ENCODE data around the gene CFAP65.

CFAP65 gene, protein sequence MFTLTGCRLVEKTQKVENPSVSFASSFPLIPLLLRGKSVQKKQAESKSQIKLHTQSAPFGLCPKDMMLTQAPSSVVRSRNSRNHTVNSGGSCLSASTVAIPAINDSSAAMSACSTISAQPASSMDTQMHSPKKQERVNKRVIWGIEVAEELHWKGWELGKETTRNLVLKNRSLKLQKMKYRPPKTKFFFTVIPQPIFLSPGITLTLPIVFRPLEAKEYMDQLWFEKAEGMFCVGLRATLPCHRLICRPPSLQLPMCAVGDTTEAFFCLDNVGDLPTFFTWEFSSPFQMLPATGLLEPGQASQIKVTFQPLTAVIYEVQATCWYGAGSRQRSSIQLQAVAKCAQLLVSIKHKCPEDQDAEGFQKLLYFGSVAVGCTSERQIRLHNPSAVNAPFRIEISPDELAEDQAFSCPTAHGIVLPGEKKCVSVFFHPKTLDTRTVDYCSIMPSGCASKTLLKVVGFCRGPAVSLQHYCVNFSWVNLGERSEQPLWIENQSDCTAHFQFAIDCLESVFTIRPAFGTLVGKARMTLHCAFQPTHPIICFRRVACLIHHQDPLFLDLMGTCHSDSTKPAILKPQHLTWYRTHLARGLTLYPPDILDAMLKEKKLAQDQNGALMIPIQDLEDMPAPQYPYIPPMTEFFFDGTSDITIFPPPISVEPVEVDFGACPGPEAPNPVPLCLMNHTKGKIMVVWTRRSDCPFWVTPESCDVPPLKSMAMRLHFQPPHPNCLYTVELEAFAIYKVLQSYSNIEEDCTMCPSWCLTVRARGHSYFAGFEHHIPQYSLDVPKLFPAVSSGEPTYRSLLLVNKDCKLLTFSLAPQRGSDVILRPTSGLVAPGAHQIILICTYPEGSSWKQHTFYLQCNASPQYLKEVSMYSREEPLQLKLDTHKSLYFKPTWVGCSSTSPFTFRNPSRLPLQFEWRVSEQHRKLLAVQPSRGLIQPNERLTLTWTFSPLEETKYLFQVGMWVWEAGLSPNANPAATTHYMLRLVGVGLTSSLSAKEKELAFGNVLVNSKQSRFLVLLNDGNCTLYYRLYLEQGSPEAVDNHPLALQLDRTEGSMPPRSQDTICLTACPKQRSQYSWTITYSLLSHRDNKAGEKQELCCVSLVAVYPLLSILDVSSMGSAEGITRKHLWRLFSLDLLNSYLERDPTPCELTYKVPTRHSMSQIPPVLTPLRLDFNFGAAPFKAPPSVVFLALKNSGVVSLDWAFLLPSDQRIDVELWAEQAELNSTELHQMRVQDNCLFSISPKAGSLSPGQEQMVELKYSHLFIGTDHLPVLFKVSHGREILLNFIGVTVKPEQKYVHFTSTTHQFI (N-terminal part only)

DNA sequence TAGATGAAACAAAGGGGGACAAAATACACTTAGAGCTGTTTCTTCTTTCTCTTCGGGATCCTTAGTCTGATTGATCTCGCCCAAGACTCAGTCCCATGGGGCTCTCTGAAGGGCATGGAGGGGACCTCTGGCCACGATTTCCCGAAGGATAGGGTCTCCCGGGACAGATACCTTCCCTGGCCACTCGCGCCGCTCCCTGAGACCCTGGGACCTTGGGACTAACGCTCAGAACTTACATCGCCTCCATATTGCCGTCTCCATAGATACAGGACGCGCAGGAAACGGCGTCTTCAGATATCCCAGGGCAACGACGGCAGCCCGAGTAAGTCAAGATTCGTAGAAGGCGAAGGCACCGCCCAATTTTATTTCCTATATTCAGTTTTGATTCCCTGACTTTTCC is at the start of gene CFAP65:
Gene CFAP65 (minus strand): TSS at position 265 of the 400 bp plus-strand sequence. CDS start 2,468 bp downstream, outside the sequence.
- no peak for DNase-seq (ENCODE audit: low spot score)

DNA sequence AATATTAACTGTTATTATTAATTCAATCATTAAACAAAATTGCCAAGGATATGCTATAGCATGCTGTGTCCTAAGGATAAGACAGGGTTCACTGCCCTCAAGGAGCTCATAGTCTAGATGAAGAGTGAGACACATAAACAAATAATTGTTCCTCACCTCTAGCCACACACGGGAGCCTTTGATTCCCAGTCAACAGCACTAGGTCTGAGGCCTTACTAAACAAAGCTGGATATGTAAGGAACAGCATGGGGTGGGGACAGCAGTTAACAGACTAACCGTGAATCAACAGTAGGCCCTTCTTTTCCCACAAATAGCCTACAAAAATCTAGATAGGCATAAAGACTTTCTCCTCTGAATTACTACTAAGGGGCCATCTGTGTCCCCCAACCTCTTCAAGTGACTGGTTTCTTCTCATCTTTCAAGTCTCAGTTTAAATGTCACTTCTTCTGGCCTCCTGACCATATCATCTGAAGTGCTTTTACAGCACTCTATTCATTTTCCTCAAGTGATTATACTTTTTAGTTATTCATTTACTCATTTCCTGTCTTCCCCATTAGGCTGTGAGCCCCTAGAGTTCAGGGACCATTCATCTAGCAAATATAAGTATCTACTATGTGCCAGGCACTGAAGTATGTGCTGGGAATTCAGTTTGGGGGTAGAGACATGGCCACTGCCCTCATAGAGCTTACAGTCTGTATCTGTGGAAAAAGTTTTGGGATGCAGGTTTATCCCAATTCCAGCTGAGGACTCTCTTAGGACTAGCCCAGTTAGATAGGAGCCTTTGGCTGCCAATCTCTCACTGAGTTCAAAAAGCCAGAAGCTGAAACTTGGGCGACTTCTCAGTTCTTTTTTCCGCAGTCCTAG is 49.4 kb upstream of the CFAP65 start:
- no peak for DNase-seq (ENCODE audit: low spot score)

- no peak for DNase-seq (ENCODE audit: low spot score)
These were observed 48.0 kb upstream of the CFAP65 start for GRCh38 chr2:219089330-219089729.

- no peak for DNase-seq (ENCODE audit: low spot score)
These were observed 46.5 kb upstream of the CFAP65 start for GRCh38 chr2:219087848-219088247.

GRCh38 chr2:219087361-219087760 is 46.0 kb upstream of the CFAP65 start:
- no peak for DNase-seq (ENCODE audit: low spot score)

DNA sequence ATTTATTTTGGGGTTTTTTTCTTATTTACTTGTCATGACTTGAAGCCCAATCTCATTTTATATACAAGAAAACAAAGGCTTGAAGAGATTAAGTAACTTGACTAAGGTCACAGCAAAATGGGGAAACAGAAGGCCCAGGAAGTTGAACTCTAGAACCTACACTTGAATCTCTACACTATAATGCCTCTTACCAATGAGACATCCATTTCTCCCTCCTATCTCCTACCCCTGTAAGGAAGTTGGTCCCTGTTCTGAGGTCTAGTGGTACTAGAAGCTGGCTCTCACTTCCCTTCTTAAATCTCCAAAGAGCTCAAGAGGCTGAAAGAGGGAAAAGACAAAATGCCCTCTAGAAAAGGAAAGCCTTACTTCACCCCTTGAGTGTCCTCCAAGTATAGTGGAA is 44.9 kb upstream of the CFAP65 start:
- DNase-seq (ENCODE audit: low spot score): no peak

DNA sequence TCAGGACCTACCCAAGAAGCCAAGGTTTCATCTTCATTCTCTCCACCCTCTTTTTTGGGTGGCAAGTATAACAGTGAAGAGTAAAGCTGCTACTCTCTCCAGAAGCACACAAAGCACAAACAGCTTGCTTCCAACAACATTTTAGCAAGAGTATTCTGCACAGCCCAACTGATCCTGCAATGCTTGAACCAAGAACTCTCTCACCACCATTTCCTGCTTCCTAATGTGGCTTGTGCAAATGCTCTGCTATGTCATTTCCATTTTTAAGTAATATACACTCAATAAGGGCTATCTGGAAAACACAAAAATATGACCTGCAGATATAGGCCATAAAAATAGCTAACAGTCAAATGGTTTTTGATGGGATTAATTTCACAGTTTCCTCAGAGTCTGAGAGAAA is 43.5 kb upstream of the CFAP65 start:
- DNase-seq (ENCODE audit: low spot score): no peak

- DNase-seq (ENCODE audit: low spot score): no peak
These were observed 41.1 kb upstream of the CFAP65 start for GRCh38 chr2:219082332-219082958.

GRCh38 chr2:219081701-219082331 is 40.5 kb upstream of the CFAP65 start:
- DNase-seq (ENCODE audit: low spot score): no peak

DNA sequence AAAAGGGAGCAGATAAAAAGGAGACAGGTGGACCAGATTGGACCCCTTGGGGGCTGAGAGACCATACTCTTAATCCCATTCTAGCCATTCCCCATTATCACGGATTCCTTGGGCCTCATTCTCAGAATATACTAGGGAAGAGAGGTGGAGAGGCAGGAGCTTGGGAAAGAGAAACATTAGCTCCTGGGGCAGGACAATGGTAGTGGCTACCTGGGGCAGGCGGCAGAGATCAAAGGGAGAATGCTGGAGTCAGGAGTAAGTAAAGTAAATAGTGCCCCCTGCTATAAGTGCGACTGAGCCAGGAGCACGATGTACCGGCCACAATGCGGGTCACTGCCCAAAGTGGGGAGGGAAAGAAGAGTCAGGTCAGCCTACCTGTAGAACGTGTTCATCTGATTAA is 39.8 kb upstream of the CFAP65 start:
- no peak for DNase-seq (ENCODE audit: low spot score)

DNA sequence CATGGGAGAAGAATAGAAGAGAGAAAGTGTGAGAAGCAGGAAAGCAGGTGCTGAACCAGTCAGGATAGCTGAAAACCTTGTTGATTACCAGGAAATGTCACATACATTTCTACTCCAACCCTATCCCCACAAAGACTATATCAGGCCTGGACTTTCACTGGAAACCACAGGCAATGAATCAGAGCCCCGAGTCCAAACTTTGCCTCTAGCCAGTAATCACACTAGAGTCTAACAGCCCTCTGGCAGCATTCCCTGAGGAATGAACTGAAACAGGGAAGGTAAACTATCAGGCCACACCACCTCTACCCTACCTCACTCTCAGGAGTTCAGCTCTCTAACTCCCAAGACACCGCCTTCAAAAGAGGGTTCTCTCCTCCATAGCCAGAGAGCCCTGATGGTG is 38.1 kb upstream of the CFAP65 start:
- DNase-seq (ENCODE audit: low spot score): no peak

DNA sequence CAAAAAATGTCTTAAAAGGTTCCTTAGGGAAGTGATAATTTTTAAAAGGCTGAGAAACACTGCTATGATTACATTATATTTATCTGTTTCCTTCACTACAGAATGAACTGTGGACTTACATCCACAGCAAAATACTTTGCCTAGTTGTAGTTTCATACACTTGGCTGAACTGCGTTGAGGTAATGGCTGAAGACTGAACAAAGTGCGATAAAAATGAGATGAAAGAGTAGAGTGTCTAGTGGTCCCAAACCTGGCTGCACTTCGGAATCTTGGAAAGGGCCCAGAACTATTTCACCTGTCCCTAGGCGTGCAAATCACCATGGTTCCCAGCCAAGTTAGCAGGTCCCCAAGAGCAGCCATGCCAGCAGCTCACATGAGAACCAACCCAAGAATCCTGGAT is 37.6 kb upstream of the CFAP65 start:
- no peak for DNase-seq (ENCODE audit: low spot score)

DNA sequence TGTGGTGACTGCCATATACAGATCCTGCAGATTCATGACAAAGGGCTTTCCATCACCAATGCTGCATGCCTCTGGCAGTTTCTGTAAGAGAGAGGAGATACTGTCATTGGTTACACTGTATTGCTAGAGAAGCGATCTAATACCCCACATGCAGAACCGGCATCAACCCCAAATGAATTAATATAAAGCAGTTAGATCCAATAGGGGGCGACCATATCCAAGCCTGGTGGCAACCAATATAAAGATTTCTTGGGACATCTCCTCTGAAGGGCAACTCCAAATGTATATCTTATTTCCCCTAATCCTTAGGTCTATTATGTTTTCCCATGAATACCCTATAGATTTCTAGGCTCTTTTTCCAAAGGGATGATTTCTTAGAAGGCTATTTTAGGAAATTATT is 36.8 kb upstream of the CFAP65 start:
- no peak for DNase-seq (ENCODE audit: low spot score)

GRCh38 chr2:219076253-219076652 is 34.9 kb upstream of the CFAP65 start:
- no peak for DNase-seq (ENCODE audit: low spot score)

GRCh38 chr2:219073413-219074129 is 32.3 kb upstream of the CFAP65 start:
- DNase-seq (ENCODE audit: low spot score): peak; percentile 8

GRCh38 chr2:219072741-219073250 is 31.5 kb upstream of the CFAP65 start:
- DNase-seq (ENCODE audit: low spot score): no peak

DNA sequence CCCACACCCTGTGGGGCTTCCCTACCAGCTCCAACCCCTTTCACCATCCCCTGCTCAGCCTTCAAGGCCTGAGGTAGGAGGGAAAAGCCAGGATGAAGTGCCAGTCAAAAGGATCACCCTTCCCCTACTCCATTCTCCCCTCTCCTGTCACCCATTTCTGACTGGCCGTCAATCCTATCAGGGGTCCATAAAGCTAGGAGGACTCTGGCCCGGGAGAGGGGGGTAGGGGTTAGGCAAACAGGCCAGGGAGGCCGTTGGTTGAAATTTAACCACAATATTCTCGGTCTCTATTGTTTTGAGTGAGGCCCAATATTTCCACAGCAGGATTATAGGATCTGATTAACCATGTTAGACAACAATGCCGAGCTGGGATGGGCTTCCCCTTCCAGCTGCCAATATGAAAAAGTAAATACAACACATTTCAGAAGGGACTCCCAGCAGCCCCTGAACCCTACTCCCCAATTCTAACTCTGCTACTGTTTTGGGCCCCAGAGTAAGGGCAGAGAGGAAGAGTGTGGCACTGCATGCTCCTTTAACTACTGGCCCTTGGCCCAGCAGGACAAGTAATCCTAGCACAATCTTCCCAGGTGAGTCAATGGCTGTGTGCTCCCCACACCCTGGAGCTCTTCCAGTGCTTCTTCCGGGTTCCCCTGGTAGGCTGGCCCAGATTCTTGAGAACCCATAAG is 30.0 kb upstream of the CFAP65 start:
- no peak for DNase-seq (ENCODE audit: low spot score)

- no peak for DNase-seq (ENCODE audit: low spot score)
These were observed 24.2 kb upstream of the CFAP65 start for GRCh38 chr2:219065484-219065883.

DNA sequence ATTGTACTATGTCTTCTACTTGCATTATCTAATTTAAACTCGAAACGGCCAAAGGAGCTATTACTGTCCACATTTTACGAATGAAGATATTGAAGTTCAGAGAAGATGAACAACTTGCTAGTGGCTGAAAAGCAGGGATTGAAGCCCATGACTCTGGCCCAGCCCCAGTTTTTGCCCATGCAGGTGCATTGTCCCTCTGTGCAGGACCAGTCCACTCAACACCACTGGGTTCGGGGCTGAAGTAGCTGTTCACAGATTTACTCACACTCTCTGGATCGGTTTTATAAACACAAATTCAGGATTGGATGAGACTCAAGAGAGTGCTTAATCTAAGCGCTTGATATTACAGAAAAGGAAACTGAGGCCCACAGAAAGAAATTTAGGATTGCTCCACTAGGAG is 20.8 kb upstream of the CFAP65 start:
- DNase-seq (ENCODE audit: low spot score): no peak

Data from CD4-positive, alpha-beta T cell treated with Interleukin-2 at 100 ng/mL for 4 hours (primary cell).